Measurements from ENCODE around the gene LY9.
"Not testable (repeated sequence)": the region's sequence is repeated elsewhere in the genome, so short reads cannot be mapped to it uniquely, and the experiment has no call there.

The LY9 gene

DNA sequence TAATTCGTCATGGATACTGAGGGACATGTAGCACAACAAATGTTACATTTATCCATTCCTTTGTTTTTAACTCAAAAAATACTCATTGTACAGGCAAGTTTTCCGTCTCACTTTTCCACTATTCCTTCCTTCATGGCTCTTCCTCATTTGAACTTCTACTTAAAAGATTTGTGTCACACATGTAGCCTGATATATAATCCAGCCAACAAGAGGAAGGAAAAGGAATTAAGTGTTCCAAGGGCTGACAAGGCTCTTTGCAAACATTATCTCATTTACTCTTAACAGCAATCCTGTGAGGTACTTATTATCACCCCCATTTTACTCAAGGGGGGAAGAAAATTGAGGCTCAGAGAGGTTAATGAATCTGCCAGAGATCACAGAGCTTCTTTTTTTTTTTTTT is 43.8 kb downstream of the LY9 start:
- no peak for DNase-seq

DNA sequence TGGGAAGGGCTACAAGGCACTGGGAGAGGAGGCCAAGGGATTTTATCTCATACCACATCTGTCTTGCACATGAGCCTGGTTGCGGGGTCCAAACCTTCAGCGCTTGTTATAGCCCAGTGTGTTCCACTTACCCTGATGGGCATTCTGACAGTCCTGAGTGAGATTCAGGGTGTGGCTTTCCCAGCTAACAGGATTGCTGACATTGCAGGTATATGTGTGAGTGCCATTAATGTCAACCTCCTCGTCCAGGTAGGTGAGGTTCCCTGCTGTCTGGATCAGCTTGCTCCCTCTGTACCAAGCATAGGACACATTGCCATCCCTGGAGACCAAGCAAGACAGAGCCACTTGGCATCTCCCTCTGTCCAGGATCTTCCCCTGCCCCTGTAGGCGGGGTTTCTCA is 45.1 kb downstream of the LY9 start:
- DNase-seq, result no peak

DNA sequence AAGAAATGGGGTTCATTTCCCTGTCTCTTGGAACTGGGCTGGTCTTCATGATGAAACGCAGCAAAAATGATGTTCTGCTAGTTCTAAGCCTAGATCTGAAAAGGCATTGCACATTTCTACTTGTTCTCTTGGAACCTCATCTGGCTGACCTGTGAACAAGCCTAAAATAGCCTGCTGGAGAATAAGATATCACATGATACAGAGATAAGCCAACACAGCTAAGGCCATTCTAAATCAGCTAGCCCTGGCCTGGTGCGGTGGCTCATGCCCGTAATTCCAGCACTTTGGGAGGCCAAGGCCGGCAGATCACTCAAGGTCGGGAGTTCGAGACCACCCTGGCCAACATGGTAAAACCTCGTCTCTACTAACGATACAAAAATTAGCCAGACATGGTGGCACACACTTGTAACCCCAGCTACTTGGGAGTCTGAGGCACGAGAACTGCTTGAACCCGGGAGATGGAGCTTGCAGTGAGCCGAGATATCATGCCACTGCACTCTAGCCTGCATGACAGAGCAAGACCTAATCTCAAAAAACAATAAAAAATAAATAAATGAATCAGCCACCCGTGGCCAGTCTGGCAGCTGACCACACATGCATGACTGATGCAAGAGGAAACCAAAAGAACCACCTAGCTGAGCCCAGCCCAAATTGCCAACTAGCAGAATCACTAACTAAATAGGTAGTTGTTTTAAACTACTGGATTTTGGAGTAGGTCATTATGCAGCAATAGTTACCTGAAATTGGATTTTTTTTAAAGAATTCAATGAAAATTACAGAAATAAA is 48.7 kb downstream of the LY9 start:
- DNase-seq, result no peak

DNA sequence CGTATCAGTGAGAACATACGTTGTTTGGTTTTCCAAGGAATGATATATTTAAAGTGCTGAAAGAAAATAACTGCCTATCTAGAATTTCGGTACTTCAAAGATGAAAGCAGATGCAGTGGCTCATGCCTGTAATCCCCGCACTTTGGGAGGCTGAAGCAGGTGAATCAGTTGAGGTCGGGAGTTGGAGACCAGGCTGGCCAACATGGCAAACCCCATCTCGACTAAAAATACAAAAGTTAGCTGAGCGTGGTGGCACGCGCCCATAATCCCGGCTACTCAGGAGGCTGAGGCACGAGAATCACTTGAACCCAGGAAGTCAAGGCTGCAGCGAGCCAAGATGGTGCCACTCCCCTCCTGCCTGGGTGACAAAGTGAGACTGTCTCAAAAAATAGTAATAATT is 50.3 kb downstream of the LY9 start:
- no peak for DNase-seq

DNA sequence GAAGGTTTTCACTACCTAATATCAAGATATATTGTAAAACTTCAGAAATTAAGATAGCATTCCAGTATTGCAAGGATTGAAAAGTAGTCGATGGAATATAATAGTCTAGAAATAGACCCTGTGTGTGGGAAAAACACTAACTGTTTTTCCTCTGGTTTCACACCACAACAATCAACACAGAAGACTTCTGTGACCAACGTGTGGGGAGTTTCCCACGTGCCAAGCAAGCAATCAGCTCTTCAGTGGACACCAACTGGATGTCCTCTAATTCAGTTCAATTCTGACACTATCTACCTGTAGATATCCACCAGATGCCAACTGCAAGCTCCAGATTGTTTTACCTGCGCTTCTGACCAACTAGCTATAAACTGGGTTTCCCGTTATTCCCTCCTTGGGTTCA is 54.6 kb downstream of the LY9 start:
- DNase-seq, result no peak

DNA sequence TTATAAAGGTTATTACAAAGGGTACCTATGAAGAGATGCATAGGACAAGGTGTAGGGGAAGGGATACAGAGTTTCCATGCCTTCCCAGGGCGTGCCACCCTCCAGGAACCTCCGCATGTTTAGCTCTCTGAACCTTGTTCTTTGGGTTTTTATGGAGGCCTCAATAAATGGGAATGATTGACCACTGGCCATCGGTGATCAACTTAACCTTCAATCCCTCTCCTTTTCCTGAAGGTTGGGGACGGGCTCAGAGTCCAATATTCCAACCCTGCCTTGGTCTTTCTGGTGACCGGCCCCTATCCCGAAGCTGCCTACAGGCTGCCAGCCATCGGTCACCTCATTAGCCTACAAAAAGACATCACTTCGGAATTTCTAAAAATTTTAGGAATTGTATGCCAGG is 55.0 kb downstream of the LY9 start:
- no peak for DNase-seq

DNA sequence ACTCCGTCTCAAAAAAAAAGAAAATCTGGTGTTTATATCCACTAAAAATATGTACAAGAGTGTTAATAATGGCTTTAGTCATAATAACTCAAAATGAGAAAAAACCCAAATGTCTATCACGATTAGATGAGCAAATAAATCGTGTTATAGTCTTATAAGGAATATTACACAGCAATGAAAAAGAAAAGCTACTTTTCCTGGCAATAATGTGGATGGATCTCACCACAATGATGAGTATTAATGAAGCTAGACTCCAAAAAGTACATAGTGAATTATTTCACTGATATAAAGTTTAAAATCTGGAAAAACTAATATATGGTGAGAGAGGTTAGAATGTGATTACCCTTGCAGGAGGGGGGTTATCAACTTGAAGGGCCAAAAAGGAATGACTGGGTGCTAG is 57.0 kb downstream of the LY9 start:
- no peak for DNase-seq

DNA sequence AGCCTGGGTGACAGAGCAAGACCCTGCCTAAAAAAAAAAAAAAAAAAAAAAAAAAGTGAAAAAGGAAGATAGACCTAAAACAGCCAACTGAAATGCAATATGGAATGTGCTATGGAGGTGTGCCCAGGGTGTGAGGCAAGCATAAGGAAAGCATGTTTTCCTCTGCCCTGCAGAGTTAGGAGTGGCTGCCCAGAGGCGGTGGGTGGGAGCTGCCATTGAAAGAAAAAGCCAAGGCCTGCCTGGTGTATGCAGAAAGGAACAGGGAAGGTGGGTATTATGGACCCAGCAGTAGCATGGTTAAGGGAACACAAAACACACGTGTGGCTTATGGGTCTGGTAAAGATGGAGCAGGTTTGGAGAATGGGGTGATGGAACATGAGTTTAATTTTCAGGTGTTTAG is 57.8 kb downstream of the LY9 start:
- no peak for DNase-seq

DNA sequence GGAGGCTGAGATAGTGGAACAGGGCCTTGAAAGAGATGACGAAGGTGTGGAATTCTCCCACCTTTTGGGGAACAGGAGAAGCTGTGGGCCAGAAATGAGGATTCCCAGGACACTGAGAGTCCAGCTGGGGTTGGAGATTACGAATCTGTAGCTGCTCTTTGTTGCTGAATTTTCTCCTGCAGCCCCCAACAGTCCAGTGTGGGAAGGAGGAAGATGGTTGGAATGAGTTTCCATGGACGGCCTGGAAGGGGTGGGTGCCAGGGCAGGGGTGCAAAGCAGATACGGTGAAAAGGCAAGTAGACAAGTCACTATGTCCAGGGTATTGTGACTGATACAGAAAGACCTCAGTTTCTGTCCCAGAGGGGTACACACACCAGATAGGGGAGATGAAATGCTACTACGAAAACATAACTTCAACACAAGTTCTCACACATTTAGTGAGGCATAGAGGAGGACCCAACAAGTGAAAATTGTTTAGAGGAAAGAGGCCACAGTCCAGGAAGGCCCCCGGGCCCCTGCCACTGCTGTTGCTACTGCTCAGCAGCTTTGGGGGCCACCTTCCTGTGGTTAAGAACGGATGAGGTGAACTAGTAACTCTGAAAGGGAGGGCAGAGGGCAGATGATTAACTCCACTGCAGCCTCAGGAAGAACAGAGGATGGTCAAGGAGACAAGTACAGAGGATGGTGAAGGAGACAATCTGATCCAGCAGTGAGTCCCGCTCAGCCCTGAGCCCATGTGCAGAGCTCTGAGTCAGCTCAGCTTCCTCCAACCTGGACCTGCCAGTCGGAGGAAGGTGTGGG is 59.4 kb downstream of the LY9 start:
- DNase-seq, result peak; percentile 23

DNA sequence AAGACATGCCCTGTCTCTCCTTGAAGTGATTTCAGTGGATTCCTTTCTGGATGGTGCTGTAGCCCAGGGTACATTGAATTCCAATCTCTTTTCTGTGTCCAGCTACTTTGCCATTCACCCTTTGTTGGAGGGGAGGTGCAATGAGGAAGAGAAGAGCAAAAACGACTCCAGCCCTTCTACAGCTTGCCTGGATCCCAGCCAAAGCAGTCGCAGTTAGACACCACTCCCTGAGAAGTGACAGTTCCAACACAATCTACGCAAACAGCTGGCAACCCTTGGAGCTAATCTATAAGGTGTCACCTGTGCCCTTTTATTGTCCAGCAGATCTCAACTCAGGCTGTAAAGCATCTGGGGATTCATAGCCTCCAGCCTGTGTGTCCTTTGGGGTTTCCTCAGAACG is 62.1 kb downstream of the LY9 start:
- DNase-seq, result no peak

DNA sequence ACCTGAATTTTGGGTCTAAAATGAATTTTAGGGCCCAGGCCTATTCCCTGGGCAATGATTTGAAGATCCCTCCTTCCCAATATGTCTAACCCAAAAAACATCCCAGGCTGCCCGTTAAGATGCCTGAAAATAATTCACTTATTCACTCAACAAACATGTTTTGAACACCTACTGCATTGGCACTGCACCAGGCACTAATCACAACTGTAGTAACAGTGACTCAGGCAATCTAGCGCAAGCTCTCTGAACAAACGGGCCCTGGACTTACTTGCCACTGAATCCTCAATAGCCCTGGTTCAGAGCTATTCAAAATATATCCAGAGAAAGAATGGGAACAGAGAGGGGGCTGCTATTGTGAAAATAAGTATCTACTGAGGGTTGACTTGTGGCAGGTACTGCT is 62.5 kb downstream of the LY9 start:
- DNase-seq, result no peak

DNA sequence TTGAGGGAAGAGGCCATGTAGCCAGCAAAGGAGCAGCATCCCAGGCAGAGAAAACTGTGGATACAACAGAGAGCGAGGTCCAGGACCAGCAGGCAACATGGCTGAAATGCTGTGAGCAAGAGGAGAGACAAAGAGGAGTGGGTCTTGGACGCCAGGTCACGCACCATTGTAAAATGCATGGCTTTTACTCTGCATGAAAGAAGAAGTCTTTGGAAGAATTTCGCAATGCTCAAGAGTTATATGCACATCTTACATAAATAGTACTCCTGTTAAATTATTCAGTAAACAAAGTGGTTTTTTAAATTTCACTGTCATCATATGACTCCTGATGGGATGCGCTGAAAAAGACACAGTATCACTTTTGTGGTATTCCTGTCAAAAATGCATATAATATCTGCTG is 63.2 kb downstream of the LY9 start:
- DNase-seq, result no peak

DNA sequence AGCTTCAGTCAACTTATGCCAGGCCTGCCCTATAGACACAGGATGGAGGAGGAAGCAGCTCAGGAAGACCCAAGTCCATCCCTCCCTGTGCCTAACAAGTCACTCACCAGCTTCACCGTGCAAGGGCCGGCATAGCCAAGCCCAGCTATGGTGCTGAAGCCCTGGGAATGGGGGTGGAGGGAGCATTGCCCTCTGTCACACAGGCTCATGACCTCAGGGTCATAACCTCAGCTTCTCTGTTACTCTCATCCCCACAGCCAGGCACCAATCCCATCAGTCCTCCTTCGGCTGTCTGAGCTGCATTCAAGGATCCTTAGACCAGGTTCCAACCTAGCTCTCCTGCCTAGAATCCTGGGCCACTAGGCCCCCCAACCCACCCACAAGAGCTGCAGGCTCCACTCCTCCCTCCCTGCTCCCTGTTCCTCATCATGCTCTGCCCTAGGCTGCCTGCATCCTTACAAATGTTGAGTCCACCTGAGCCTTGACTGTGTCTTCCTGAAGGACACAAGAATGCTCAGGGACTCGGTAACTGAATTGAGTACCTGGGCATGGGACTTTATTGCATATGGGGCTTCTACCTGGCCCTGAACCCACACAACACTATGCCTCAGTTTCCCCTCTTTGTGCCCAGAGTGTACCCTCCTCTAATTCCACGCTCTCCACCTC is 65.0 kb downstream of the LY9 start:
- DNase-seq, result no peak

DNA sequence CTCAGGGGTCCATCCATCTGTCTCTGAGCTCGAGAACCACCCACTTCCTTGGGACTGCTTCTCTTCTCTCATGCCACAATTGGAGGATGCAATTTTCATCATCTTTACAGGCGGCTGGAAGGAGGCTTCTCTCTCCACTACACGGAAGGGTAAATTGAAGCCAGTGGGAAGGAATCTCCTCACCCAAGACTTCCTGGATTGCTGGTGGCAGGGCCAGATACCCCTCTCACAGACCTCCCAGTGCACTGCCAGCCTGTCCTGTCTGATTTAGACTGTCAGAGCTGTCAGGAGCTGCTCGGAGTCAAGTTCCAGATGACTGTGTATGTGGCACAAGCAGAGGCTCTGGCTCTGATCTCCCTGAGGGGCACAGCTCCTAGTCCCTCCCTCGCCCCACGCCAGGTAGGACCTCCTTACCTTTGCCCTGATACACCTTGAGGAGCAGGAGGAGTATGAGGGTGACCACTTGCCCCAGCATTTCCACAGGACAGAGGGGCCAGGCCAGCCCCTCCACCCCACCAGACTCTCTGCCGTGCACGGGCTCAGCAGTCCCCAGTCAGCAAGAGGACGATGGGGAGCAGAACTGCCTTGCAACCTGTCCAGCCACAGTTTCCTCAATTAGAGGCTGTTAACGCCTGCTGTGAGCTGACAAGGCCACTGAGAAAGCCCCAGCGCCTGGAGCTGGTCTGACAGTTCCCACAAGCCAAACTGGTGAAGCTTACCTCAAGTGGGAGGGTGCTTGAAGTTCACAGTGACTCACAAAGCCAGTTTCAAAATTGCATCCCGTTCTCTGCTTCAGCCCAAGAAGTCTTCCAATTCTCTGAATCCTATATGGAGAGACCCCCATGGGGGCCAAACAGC is 66.5 kb downstream of the LY9 start, which contains the start of gene CD244:
Gene CD244 (minus strand): TSS at position 685 of the 858 bp plus-strand sequence. CDS start 210 bp downstream, at position 475.
- peak; percentile 57 for DNase-seq

DNA sequence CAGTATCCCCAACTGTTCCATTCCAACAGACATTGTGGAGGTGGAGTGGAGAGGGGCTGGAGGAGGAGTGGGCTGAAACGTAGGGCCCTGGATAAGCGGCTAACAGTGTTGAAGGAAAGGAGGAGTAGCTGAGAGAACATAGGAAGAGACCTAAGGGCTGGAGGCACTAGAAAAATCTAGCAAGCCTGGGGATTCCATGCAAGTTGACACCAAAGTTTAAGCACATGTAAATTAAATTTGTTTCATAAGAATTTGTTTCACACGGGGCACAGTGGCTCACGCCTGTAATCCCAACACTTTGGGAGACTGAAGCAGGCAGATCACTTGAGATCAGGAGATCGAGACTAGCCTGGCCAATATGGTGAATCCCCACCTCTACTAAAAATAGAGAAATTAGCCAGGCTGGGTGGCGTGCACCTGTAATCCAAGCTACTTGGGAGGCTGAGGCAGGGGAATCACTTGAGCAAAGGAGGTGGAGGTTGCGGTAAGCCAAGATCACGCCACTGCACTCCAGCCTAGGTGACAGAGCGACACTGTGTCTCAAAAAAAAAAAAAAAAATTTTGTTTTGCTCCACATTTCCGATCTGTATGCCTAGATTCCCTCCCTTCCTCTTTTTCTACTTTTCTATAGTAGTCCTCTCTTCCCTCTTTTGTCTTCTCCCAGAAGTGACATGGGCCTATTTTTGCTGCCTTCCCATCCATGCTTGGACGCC is 67.2 kb downstream of the LY9 start:
- no peak for DNase-seq

DNA sequence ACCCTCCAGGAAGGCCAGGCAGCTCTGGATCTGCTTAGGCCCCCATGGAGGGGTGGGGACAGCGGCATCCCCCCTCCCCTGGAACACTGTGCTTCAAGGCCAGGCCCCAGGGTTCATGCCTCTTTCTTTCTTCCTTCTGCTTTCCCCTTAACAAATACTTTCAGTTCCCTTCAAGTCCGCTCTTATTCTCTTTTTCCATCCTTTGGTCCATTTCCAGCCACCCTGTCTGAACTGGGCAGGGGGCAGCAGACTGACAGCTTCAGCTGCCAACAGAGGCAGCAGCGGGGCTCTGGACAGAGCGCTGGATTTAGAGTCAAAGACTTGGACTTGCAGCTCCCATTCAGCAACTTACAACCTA is 67.8 kb downstream of the LY9 start:
- no peak for DNase-seq

DNA sequence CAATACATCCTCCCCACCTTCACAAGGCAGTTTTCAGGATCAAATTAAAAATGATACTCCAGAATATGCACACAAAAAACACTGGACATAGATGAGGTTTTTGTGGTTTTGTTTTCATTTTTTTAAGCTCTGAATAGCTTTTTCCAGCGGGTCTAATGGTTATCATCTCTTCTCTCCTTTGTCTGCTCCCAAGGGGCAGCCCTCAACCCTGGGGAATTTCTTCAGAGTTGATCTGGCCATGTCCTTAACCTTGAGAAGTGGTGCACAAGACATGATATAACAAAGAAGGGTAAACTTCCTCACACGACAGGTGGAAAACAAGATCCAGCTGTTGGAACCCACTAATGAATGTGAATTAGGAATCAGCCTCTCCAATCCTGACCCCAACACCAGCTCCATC is 68.2 kb downstream of the LY9 start:
- no peak for DNase-seq

DNA sequence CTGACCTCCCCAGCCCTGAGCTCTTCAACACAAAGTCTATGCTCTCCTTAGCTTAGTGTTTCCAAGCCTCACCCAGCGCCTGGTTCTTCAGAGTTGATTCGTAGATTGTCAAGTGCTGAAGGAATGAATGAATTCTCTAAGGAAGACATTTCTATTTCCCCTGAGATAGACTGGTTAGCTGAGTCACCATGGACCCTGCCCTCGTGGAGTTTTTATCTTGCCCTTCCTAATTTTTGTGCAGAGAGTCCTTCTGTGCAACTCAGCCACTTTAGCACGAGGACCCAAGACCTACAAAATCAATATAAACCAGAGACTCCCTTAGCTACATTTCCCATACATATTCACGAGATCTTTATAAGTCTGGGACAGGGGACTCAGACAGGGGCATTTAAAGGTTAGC is 69.4 kb downstream of the LY9 start:
- DNase-seq, result no peak

DNA sequence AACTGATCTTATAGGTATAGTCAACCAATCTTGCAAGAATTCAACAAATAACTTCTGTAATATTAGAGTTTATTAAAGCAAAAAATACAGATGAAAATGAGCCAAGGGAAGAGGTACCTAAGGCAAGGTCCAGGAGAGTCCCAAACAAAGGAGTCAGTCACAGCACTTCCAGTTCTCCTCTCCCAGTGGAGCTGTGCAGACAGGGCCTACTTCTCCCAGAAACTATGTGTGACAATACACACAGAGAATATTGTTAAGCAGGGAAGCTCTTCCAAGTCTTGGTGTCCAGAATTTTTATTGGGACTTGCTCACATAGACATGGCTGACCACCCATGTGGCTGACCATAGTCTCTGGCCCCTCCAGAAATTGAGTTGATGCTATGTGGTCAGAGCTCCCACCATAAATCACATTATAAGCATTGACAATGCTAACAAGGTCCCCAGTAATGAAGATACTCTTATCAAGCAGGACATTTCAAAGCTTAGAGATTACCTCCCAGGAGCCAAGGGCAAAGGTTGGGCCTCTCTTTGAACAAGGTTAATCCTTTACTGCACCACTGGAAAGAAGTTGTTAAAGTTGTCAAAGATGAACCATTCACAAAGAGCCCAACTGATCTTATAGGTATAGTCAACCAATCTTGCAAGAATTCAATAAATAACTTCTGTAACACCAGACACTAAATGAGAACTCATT is 70.2 kb downstream of the LY9 start:
- DNase-seq, result no peak

DNA sequence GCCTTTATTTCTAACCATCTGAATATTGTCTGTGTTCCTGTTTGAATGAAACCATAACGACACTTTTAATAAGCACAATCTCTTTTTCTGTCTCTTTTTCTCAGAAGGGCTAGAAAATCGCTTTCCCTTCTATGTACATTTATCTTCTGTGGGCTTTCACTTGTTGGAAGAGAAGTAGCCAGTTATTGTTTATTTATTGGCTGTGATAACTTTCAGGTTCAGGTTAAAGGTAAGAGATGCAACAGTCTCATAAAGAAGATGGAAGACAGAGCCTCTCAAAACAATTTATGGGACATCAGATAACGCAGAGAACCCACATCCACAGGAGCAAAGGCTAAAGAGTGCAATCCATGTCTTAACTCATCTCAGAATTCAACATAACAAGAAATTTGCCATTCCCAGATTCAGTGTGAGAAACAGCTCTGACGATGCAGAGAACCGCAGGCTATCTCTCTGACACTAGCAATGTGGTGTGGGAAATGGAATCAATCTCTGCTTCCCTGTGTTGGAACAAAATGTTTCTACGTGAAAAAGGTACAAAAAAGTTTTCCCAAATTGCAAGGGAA is 70.8 kb downstream of the LY9 start:
- no peak for DNase-seq

DNA sequence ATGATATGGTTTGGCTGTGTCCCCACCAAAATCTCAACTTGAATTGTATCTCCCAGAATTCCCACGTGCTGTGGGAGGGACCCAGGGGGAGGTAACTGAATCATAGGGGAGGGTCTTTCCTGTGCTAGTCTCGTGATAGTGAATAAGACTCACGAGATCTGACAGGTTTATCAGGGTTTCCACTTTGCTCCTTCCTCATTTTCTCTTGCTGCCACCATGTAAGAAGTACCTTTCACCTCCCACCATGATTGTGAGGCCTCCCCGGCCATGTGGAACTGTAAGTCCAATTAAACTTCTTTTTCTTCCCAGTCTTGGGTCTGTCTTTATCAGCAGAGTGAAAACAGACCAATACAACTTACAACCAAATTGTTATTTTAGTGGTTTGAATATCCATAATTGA is 71.7 kb downstream of the LY9 start:
- DNase-seq, result not testable (repeated sequence)

All from CD4-positive, alpha-beta T cell treated with Interleukin-17A for 4 hours (primary cell).